GM18909 (cell line): ENCODE results near the gene KPNB1.

Experiments
- ATAC-seq: cut with Tn5 transposase; IDR thresholded peaks from one replicate; pipeline ENCODE4 v1.9.1; 2021; ENCODE audit warnings: mild to moderate bottlenecking; ENCODE audit not compliant: unreplicated experiment, poor library complexity

Gene KPNB1

GRCh38 chr17:47649153-47649971 lies at the start of gene KPNB1:
KPNB1 (plus strand) TSS chr17:47649919; CDS start chr17:47650245, 326 bp downstream.
- peak; percentile 84 for ATAC-seq

- ATAC-seq, result no peak
These were observed 45.7 kb upstream of the KPNB1 start for GRCh38 chr17:47603830-47604597.

GRCh38 chr17:47604598-47604927 lies 45.2 kb upstream of the KPNB1 start:
- no peak for ATAC-seq

- no peak for ATAC-seq
These were observed 44.7 kb upstream of the KPNB1 start for GRCh38 chr17:47605011-47605410.

DNA sequence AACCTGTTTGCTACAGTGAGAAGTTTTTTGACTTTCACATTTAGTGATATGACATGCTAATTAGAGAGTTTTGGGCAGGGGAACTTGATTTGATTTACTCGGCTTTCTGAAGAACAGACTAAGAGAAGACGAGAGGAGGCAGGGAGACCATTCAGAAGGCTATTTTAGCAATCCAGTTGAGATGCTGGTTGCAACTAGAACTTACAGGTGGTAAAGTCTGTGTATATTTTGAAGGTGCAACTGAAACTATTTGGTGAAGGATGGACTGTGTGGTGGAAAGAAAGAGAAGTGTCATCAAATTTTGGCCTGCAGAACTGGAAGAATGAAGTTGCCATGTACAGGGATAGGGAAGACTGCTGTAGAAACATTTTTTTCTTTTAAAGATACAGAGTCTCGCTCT lies 42.2 kb upstream of the KPNB1 start:
- no peak for ATAC-seq

- no peak for ATAC-seq
These were observed 38.1 kb upstream of the KPNB1 start for GRCh38 chr17:47611372-47612350.

GRCh38 chr17:47615766-47616424 lies 33.8 kb upstream of the KPNB1 start:
- ATAC-seq, result no peak

DNA sequence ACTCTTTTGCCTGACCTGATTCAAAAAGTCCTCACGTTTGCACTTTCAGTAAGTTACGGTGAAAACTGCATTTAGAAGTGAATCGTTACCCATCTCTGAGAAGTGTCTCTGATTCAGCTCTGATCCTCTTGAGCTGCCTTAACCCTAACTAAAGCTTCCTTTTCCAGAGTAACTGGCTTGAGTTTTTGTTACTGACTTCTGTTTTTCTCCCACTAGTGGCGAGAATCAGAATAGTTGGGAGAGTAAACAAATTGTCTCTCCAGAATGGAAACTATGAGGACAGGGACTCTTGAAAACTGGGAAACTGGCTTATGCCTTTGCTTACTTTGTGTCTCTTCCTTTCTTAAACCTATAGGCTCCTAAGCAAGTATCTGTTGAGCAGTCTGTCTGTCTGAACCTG lies 31.3 kb upstream of the KPNB1 start:
- no peak for ATAC-seq

GRCh38 chr17:47620503-47621245 lies 29.0 kb upstream of the KPNB1 start:
- ATAC-seq, result no peak

- ATAC-seq, result no peak
These were observed 28.2 kb upstream of the KPNB1 start for GRCh38 chr17:47621293-47622179.

GRCh38 chr17:47622180-47622549 lies 27.6 kb upstream of the KPNB1 start:
- ATAC-seq, result no peak

DNA sequence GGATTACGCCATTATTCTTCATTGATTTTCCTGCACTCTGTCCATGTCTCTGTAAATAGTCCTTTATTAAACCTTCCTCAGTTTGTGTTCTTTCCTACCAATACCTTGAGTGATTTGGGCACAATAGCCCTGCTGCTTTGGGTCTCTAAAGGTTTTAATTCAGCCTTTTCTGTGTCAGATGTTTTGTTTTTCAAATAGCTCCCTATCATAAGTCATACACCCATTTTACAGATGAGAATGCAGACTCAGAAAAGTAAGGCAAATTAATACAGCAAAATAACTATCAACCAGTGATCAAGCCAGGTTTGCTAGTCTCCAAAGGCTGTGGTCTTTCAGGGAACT lies 25.0 kb upstream of the KPNB1 start:
- ATAC-seq, result no peak

GRCh38 chr17:47628014-47628566 lies 21.6 kb upstream of the KPNB1 start:
- ATAC-seq, result no peak

DNA sequence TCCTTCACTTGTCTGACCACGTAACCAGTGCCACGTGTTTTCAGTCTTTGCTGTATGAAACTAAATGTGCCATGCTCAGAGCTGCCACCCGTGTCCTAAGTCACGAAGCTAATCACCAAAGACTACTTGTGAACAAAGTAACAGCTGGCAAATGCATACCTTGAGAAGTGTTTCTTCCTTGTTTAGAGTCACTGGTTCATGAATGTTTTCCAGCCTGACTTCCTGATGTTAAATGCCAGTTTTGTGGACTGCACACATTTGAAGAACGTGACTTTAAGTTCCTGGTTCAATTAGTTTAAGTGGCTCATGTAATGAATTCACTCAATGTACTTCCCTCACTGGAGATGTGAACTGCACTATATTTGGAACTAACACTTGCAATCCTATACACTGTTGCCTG lies 19.9 kb upstream of the KPNB1 start:
- no peak for ATAC-seq

- no peak for ATAC-seq
These were observed 19.1 kb upstream of the KPNB1 start for GRCh38 chr17:47630614-47631013.

DNA sequence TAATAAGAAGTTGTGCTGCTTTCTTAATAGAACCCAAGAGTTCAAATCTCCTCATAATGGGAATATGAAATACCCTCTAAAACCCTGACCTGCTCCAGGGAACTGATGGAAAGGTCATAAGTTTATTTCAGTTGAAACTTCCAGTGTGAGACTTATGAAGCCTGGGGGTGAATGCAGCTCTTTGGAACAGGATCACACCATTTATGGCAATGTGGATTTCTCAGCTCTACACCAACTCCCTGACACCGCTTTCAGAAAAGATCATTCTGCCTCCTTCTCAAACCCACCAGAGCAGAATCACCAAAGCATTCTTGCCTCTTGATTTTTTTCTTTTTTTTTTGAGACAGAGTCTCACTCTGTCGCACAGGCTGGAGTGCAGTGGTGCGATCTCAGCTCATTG lies 16.7 kb upstream of the KPNB1 start:
- no peak for ATAC-seq

GRCh38 chr17:47633996-47634395 lies 15.7 kb upstream of the KPNB1 start:
- ATAC-seq, result no peak

- ATAC-seq, result no peak
These were observed 14.8 kb upstream of the KPNB1 start for GRCh38 chr17:47634870-47635269.
